SK-N-MC (cell line): ENCODE data around the gene MAPKAPK3.

Experiments used
- DNase-seq: peaks from one replicate; pipeline ENCODE4 v3.0.0-alpha.2; 2011; ENCODE audit warnings: low read depth, low spot score
- H3K27ac ChIP-seq: fragments of 200-600 bp; sonication (generic); 2 replicates; pipeline ENCODE4 v1.5.1; 2016; ENCODE audit warnings: mixed run types
- H3K36me3 ChIP-seq: fragments of 200-600 bp; sonication (generic); 2 replicates; pipeline ENCODE4 v1.6.1; 2017; ENCODE audit warnings: antibody characterized with exemption, low read length, mixed read lengths; ENCODE audit not compliant: insufficient read depth
- H3K4me3 ChIP-seq: fragments of 200-600 bp; sonication (generic); 2 replicates; pipeline ENCODE4 v1.5.1; 2016
- H3K9ac ChIP-seq: fragments of 200-600 bp; sonication (generic); 2 replicates; pipeline ENCODE4 v1.8.0; 2017; ENCODE audit warnings: mixed run types, mixed read lengths; ENCODE audit not compliant: insufficient read length
- H3K9me3 ChIP-seq: fragments of 200-600 bp; sonication (generic); 2 replicates; pipeline ENCODE4 v1.6.1; 2017; ENCODE audit warnings: low read depth, mild to moderate bottlenecking, antibody characterized with exemption, low read length, moderate library complexity, mixed read lengths
- EZH2 ChIP-seq: fragments of 200-600 bp; sonication (generic); IDR thresholded peaks from one replicate; pipeline ENCODE4 v1.6.1; 2017; ENCODE audit warnings: antibody characterized with exemption
- FOXP2 ChIP-seq: optimal IDR thresholded peaks from 2 replicates; pipeline ENCODE3; 2011; ENCODE audit warnings: mild to moderate bottlenecking, moderate library complexity; ENCODE audit not compliant: insufficient read depth; ENCODE audit errors: extremely low read length, control extremely low read depth
- POLR2AphosphoS5 ChIP-seq: IDR thresholded peaks from 2 replicates; pipeline ENCODE4 v1.6.1; 2012; ENCODE audit warnings: mild to moderate bottlenecking, low read depth, low read length, borderline replicate concordance

The MAPKAPK3 gene

DNA sequence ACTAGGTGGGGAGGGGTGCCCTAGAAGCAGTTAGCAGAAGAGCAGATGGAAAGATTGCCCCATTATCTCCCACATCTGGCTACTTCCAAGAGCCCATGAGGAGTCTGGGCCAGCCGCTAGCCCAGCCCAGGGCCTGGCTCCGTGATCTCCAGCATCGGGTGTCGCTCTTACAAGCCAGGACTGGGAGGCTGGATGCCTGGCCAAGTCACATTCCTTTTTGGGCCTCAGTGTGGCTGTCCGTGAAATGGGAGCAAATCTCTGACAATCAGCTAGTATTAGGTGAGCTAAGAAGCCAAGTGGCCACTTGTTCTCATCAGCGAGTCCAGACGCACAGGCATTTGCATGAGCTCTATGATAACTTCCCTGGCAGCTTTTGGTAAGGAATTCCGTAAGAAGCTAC is 34.5 kb downstream of the MAPKAPK3 start:
- Histone ChIP-seq H3K9me3 (no peaks in the 10 kb centered on the region), H3K36me3 (no peaks in the 10 kb centered on the region), H3K4me3 (no peak overlapping the region), H3K27ac (no peak overlapping the region), H3K9ac (no peak overlapping the region)
- no peak for TF ChIP-seq EZH2
- TF ChIP-seq POLR2AphosphoS5 = no peak
- no peak for TF ChIP-seq FOXP2
- DNase-seq = no peak

DNA sequence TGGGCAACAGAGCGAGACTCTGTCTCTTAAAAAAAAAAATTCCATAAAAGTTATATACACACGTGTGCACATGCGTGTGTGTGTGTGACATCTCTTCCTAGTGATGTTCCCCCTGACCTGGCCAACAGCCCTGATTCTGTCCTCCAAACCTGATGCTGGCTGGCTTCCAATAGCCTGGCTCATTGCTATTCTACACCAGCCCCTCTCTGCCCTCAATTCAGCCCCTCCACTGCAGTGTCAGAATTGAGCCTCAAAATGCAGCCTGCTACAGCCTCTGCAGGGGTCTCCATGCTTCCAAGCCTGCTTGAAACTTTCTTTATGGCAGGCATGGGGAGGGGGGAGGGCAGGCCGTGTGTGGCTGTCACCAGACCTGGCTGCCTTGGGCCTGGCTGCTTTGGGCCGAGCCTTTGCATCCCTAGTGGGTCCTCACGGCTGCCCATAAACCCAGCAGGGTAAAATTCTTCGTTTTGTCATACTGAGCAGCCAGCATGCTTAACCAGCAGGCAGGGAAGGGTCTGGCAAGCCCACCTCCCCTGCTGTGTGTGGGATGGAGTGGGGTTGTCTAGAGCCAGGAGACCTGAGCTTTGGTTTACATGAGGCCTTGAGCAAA is 35.1 kb downstream of the MAPKAPK3 start:
- Histone ChIP-seq H3K9me3 (no peaks in the 10 kb centered on the region), H3K4me3 (no peak overlapping the region), H3K27ac (no peak overlapping the region), H3K9ac (no peak overlapping the region), H3K36me3 (no peaks in the 10 kb centered on the region)
- TF ChIP-seq EZH2 (no peak), FOXP2 (no peak), POLR2AphosphoS5 (no peak)
- no peak for DNase-seq

DNA sequence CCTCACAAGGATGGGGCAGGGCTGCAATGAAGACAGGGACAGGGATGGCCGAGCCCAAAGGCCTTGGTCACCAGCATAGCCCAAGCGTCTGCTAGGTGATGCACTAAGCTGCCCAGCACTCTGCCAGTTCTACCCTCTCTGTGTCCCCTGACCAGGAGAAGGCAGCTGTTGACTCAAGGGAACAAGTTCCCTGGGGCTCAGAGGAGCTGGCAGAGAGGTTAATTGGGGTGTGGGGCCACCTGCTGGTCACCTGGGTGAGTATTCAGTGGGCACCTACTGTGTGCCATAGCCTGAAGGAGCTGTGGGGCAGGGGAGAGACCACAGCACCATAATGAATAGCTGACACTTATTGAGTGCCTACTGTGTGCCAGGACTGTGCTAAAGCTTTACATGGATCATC is 35.8 kb downstream of the MAPKAPK3 start:
- Histone ChIP-seq H3K9ac (no peak overlapping the region), H3K9me3 (no peaks in the 10 kb centered on the region), H3K4me3 (no peak overlapping the region), H3K27ac (no peak overlapping the region), H3K36me3 (no peaks in the 10 kb centered on the region)
- DNase-seq = no peak
- TF ChIP-seq EZH2 = no peak
- TF ChIP-seq POLR2AphosphoS5 = no peak
- no peak for TF ChIP-seq FOXP2

DNA sequence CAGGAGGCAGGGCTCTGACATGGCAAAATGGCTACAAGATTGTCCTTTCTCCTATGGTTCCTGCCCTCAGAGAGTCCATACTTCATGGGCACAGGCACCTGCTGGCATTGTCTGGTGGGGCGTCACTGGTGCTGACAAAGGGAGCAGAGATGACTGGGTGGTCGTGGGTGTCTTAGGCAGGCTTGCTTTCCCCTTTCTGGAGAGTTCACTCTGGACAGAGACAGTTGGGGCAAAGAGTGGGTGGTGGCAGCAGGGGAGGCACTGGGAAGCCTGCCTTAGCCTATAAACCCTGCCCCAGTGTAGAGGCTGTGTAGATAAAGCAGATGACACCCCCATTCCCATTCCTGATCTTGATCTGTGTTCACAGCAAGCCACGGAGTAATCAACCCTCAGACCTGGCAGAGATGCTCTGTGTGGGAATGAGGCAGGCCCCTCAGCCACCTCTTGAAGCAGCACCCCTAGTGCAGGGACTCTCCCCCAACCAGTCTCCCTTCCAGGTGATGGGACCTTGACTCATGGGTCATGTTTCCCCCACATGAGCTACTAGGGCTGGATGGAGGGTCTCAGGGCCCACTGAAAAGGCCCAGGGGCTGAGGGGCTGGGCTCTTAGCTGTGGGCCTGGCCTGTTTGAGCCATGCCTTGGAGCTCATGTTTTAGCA is 37.1 kb downstream of the MAPKAPK3 start:
- TF ChIP-seq FOXP2 (no peak), EZH2 (no peak), POLR2AphosphoS5 (no peak)
- Histone ChIP-seq H3K4me3 (no peak overlapping the region), H3K9me3 (no peaks in the 10 kb centered on the region), H3K27ac (no peak overlapping the region), H3K36me3 (no peaks in the 10 kb centered on the region), H3K9ac (no peak overlapping the region)
- DNase-seq = no peak

DNA sequence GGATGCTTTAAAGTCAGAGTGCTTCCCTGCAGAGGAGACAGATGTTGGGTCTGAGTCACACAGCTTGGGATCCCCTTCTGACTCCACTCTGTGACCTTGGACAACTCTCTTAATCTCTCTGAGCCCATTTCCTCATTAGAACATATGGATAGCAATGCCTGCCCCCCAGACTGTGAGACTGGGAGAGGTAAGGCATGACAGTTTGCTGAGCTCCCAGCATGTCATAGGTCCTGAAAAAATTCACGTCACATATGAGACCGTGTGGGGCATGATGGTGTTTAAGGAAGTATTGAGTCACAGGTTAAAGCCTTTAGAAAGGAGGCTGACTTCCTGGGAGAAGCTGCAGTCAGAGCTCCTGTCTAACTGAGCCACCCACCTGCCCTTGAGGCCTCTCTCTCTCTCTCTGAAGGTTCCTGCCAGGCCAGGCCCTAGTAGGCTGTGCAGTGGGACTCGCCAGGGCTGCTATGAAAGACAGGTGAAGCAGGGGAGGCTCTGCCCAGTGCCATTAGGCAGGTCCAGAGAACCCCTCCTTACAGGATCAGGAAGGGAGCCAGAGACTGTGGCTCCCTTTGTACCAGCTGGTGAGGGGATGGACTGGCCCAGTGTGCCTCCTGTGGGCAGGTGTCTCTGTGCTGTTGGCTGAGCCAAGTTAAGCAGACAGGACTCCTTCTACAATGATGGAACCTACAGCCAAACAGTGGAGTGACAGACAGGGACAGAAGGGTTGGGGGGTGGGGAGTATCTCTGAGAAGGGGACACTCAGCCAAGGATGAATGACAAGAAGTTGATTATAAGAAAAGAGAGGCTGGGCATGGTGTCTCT is 38.3 kb downstream of the MAPKAPK3 start:
- H3K9ac ChIP-seq = no peak overlapping the region
- TF ChIP-seq FOXP2 = no peak
- TF ChIP-seq EZH2 = no peak
- no peak for TF ChIP-seq POLR2AphosphoS5
- H3K27ac ChIP-seq = no peak overlapping the region
- no peak overlapping the region for H3K4me3 ChIP-seq
- no peak for DNase-seq
- H3K9me3 ChIP-seq = no peaks in the 10 kb centered on the region
- H3K36me3 ChIP-seq = no peaks in the 10 kb centered on the region

DNA sequence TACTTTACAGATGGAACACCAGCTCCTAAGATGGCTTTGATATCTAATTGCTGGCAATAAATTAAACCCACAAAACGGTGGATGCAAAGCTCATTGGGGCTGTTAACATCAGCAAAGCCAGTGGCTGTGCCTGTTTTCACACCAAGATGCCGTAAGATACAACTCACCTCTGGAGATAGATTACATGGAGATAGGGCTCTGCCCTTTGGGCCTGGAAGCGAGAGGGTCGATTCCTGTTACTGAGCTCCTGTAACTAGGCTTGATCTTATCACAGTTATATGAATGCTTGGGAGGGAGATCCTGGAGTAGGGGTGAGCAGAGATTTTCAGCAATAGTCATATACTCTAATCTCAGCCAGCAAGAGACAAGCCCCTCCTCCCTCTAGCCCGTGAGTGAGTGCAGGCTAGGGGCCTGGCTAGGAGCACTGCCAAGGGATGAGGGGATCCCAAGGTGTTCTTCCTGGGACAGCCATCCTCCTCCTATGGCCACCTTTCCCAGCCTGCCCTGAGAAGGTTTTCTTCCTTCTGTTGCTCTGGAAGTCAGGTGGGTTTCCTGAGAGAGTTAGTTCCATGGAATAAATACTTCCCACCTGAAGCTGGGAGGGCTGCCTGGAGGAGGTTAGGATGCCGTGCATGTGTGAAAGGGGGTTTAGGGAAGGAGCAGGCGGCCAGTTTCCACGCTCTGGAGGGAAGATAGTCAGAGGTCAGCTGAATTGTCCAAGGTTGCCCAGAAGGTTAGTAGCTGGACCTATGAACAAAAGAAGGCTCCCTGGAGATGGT is 39.7 kb downstream of the MAPKAPK3 start:
- Histone ChIP-seq H3K9me3 (no peaks in the 10 kb centered on the region), H3K27ac (no peak overlapping the region), H3K36me3 (no peaks in the 10 kb centered on the region), H3K9ac (no peak overlapping the region), H3K4me3 (no peak overlapping the region)
- DNase-seq = no peak
- no peak for TF ChIP-seq FOXP2
- no peak for TF ChIP-seq POLR2AphosphoS5
- TF ChIP-seq EZH2 = no peak

DNA sequence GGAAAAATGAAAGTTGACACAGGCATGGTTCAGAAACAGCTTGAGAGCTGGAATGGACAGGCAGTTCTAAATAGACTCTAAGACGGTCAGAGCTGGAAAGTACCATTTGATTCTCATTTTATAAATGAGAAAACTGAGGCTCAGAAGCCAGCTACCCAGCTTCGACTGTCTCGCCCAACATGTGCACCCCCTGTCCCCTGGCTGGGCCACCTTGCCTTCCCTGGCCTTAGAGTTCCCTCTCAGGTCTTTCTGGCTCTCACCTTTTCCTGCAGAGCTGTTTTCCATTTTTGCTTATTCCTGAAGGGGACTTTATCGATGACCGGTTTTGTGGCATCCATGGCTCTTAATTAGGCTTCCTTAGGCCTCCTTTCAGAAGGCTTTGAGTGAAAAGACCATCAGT is 40.5 kb downstream of the MAPKAPK3 start:
- DNase-seq = no peak
- Histone ChIP-seq H3K9ac (no peak overlapping the region), H3K9me3 (no peaks in the 10 kb centered on the region), H3K36me3 (no peaks in the 10 kb centered on the region), H3K4me3 (no peak overlapping the region), H3K27ac (no peak overlapping the region)
- TF ChIP-seq EZH2 (no peak), FOXP2 (no peak), POLR2AphosphoS5 (no peak)

DNA sequence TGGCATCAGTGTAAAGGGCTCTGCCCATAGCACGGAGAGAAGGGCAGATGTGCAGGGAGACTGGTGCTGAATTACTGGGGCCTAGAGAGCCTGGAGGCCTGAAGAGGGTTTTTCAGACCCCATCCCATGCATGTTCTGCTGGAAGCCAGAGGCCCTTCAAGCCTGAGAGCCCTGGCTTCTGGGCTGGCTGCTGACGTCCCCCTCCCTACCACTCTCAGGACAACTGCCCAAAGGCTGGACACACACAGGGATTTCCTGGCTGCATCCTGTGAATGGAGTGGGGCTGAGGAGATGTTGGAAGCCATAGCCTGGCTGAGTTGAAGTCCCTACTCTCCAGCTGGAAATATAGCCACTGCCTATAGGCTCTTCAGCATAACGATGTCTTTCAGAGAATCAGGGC is 40.9 kb downstream of the MAPKAPK3 start:
- no peak overlapping the region for H3K9ac ChIP-seq
- H3K36me3 ChIP-seq = no peaks in the 10 kb centered on the region
- DNase-seq = no peak
- no peak overlapping the region for H3K4me3 ChIP-seq
- no peak for TF ChIP-seq FOXP2
- H3K27ac ChIP-seq = no peak overlapping the region
- H3K9me3 ChIP-seq = no peaks in the 10 kb centered on the region
